SK-N-SH (cell line): Measurements from ENCODE around the gene NPR1. TPM values are rescaled to one million over a fixed set of nuclear protein-coding genes. Genes with fewer than 3 reads are reported as not detected.

ENCODE experiments used
- CTCF ChIA-PET: fragments of 300-600, 350-600 bp; formaldehyde crosslinking; extraction: SDS; loops from one replicate; lab custom pipeline; 2021; lab: Yijun Ruan, JAX
- POLR2A ChIA-PET: fragments of 350-600 bp; sonication (Branson Sonifier 250); formaldehyde crosslinking; extraction: SDS; loops from one replicate; lab custom pipeline; 2020; ENCODE audit warnings: antibody characterized with exemption, inconsistent platforms; lab: Yijun Ruan, JAX
- DNase-seq: peaks from one replicate; pipeline ENCODE4 v3.0.0; 2012
- H2AFZ ChIP-seq: fragments of 200-600 bp; sonication (generic); 2 replicates; pipeline ENCODE4 v1.8.1; 2016; ENCODE audit warnings: antibody characterized with exemption, mild to moderate bottlenecking, low read depth
- H3F3A ChIP-seq: fragments of 200-600 bp; sonication (generic); replicated peaks from 2 replicates; pipeline ENCODE3; 2016; ENCODE audit warnings: antibody characterized with exemption, mild to moderate bottlenecking; ENCODE audit not compliant: insufficient read depth
- H3K27ac ChIP-seq, 2 experiments: fragments of 200-500 bp in 1 of 2; fragments of 200-600 bp in 1 of 2; sonication (Bioruptor generic) in 1 of 2; sonication (generic), shearing (Covaris generic) in 1 of 2; 2 replicates each; pipeline versions ENCODE4 v1.5.1 to v1.6.1; 2014 to 2016; ENCODE audit warnings: low read depth in 2 of 2, inconsistent platforms in 1 of 2, low read length in 1 of 2, mild to moderate bottlenecking in 1 of 2, mixed read lengths in 1 of 2
- H3K27me3 ChIP-seq: fragments of 200-600 bp; sonication (generic), shearing (Covaris generic); 2 replicates; pipeline ENCODE4 v1.6.1; 2016; ENCODE audit warnings: mixed run types; ENCODE audit not compliant: insufficient read depth
- H3K36me3 ChIP-seq, 2 experiments: fragments of 200-500 bp in 1 of 2; fragments of 200-600 bp in 1 of 2; sonication (Bioruptor generic) in 1 of 2; sonication (generic) in 1 of 2; replicated peaks in 1 of 2; 2 replicates each; pipeline versions ENCODE3 to v1.5.1; 2014 to 2016; ENCODE audit warnings: low read length in 1 of 2, mild to moderate bottlenecking in 1 of 2; ENCODE audit not compliant: insufficient read depth in 2 of 2, control insufficient read depth in 1 of 2
- H3K4me1 ChIP-seq, 2 experiments: fragments of 200-500 bp in 1 of 2; fragments of 200-600 bp in 1 of 2; sonication (Bioruptor generic) in 1 of 2; sonication (generic), shearing (Covaris generic) in 1 of 2; 2 replicates each; pipeline versions ENCODE4 v1.5.1 to v1.6.1; 2014 to 2016; ENCODE audit warnings: low read depth in 1 of 2, low read length in 1 of 2, mixed run types in 1 of 2; ENCODE audit not compliant: insufficient read depth in 2 of 2, control insufficient read depth in 1 of 2
- H3K4me2 ChIP-seq: fragments of 200-600 bp; sonication (generic), shearing (Covaris generic); 2 replicates; pipeline ENCODE4 v1.6.1; 2017; ENCODE audit warnings: mixed run types
- H3K4me3 ChIP-seq, 2 experiments: fragments of 200-500 bp in 1 of 2; fragments of 200-600 bp in 1 of 2; sonication (Bioruptor generic) in 1 of 2; sonication (generic), shearing (Covaris generic) in 1 of 2; 2 replicates each; pipeline versions ENCODE4 v1.5.1 to v1.8.1; 2014 to 2016; ENCODE audit warnings: low read depth in 2 of 2, inconsistent platforms in 1 of 2, low read length in 1 of 2, mild to moderate bottlenecking in 1 of 2, mixed read lengths in 1 of 2, moderate library complexity in 1 of 2
- H3K79me2 ChIP-seq: fragments of 200-600 bp; sonication (generic); 2 replicates; pipeline ENCODE4 v1.8.1; 2017; ENCODE audit warnings: mild to moderate bottlenecking; ENCODE audit not compliant: insufficient read depth
- H3K9ac ChIP-seq: fragments of 200-600 bp; sonication (generic); 2 replicates; pipeline ENCODE4 v1.6.1; 2017; ENCODE audit warnings: mixed run types
- H3K9me2 ChIP-seq: fragments of 200-600 bp; sonication (generic); 2 replicates; pipeline ENCODE4 v1.6.1; 2017; ENCODE audit warnings: mixed run types
- H3K9me3 ChIP-seq: fragments of 200-600 bp; sonication (generic); 2 replicates; pipeline ENCODE4 v1.6.1; 2017; ENCODE audit warnings: mixed run types, mild to moderate bottlenecking, moderate library complexity
- H4K20me1 ChIP-seq: fragments of 200-600 bp; sonication (generic); 2 replicates; pipeline ENCODE4 v1.6.1; 2017; ENCODE audit warnings: mild to moderate bottlenecking, mixed run types; ENCODE audit not compliant: insufficient read depth
- CHD2 ChIP-seq: fragments of 150-350 bp; IDR thresholded peaks from 2 replicates; pipeline ENCODE4 v1.6.1; 2018; ENCODE audit warnings: low read length; ENCODE audit not compliant: partially characterized antibody
- ELF1 ChIP-seq: IDR thresholded peaks from 2 replicates; pipeline ENCODE4 v1.4.0; 2012
- EZH2phosphoT487 ChIP-seq: fragments of 200-600 bp; sonication (generic); IDR thresholded peaks from 2 replicates; pipeline ENCODE4 v1.6.1; 2017; ENCODE audit warnings: low read depth, mixed run types, mild to moderate bottlenecking, antibody characterized with exemption, moderate library complexity, borderline replicate concordance
- FOSL2 ChIP-seq: IDR thresholded peaks from 2 replicates; pipeline ENCODE4 v1.4.0; 2012; ENCODE audit warnings: low read depth, mild to moderate bottlenecking, moderate library complexity, borderline replicate concordance
- FOXM1 ChIP-seq: IDR thresholded peaks from 2 replicates; pipeline ENCODE4 v1.4.0; 2012; ENCODE audit warnings: low read depth, mild to moderate bottlenecking
- GABPA ChIP-seq: IDR thresholded peaks from 2 replicates; pipeline ENCODE4 v1.4.0; 2012; ENCODE audit warnings: low read depth, mild to moderate bottlenecking
- JUND ChIP-seq: IDR thresholded peaks from 2 replicates; pipeline ENCODE4 v1.4.0; 2012
- NRF1 ChIP-seq: IDR thresholded peaks from 2 replicates; pipeline ENCODE4 v1.6.1; 2012; ENCODE audit warnings: low read depth, mild to moderate bottlenecking, low read length
- POLR2AphosphoS5 ChIP-seq: IDR thresholded peaks from 2 replicates; pipeline ENCODE4 v1.6.1; 2012; ENCODE audit warnings: low read depth, low read length
- RCOR1 ChIP-seq: fragments of 150-350 bp; IDR thresholded peaks from 2 replicates; pipeline ENCODE4 v1.6.1; 2017; ENCODE audit warnings: antibody characterized with exemption, low read length
- RFX5 ChIP-seq: IDR thresholded peaks from 2 replicates; pipeline ENCODE4 v1.6.1; 2012; ENCODE audit warnings: mild to moderate bottlenecking, improper control_type of control experiment, low read length
- RXRA ChIP-seq: IDR thresholded peaks from 2 replicates; pipeline ENCODE4 v1.4.0; 2012; ENCODE audit warnings: low read depth, mild to moderate bottlenecking, borderline replicate concordance
- SIN3A ChIP-seq: IDR thresholded peaks from 2 replicates; pipeline ENCODE4 v1.6.1; 2012; ENCODE audit warnings: low read depth, mild to moderate bottlenecking, low read length, moderate library complexity, borderline replicate concordance
- SMC3 ChIP-seq: IDR thresholded peaks from 2 replicates; pipeline ENCODE4 v1.6.1; 2012; ENCODE audit warnings: low read depth, low read length, improper control_type of control experiment
- TAF1 ChIP-seq: IDR thresholded peaks from 2 replicates; pipeline ENCODE4 v1.6.1; 2012; ENCODE audit warnings: low read depth, mild to moderate bottlenecking, low read length, moderate library complexity, borderline replicate concordance
- TEAD4 ChIP-seq: IDR thresholded peaks from 2 replicates; pipeline ENCODE4 v1.4.0; 2012; ENCODE audit warnings: mild to moderate bottlenecking, borderline replicate concordance; ENCODE audit not compliant: insufficient read depth
- USF1 ChIP-seq: IDR thresholded peaks from 2 replicates; pipeline ENCODE4 v1.4.0; 2012; ENCODE audit warnings: low read depth, borderline replicate concordance
- whole genome bisulfite sequencing: methylation state at CpG from one replicate; pipeline ENCODE4 v1.1.6; 2017; ENCODE audit warnings: low lambda C conversion rate; 5-methylcytosine and 5-hydroxymethylcytosine counted together
- polyA plus RNA-seq, 3 experiments: library from polyadenylated mRNA; depleted of rRNA; stranded (reverse); fragments of >200 nt; gene quantifications; 2 replicates each; pipeline ENCODE4 v1.2.3, GENCODE V29; 2012
- TF ChIP-seq, protein P1 (sequence below): IDR thresholded peaks from 2 replicates; pipeline ENCODE4 v1.4.0; 2012; ENCODE audit warnings: low read depth
- TF ChIP-seq, protein P2 (sequence below): fragments of 150-350 bp; IDR thresholded peaks from 2 replicates; pipeline ENCODE4 v1.6.1; 2016; ENCODE audit warnings: mild to moderate bottlenecking, low read depth, low read length

The NPR1 gene
- polyA plus RNA-seq, 1 of the 3 experiments (the other 2 are of a cell fraction), result 0.12 TPM

DNA sequence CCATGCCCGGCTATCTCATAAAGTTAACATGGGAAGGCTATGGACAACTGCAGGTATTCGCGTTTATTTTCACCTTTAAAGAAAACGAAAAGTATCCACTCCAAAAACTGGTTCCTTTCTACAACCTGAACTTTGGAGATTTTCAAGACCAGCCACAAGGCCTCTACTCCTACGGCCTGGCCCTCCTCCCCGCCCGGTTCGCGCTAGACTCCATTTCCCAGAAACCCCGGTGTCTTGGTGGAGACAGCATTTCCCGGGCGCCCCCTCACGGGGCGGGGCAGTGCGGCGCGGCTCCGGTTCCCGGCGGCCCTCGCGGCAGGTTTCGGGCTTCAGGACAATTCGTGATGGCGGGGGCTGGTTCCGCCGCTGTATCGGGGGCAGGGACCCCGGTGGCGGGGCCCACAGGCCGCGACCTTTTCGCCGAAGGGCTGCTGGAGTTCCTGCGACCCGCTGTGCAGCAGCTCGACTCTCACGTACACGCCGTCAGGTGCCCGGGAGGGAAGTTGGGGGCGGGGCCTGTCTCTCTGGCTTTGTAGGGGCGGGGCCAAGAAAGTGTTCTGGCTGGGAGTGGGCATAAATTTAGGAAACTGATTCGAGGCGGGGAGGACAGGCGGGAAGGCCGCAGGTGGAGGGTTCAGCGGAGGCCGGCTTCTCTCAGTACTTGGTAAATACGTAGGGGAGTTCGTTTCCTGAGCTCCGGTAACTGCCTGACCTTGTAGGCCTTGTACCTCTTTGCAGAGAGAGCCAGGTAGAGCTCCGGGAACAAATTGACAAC, 19.9 kb upstream of the NPR1 start, which contains the start of gene SNAPIN (continued):
- TF ChIP-seq TAF1 (peak; percentile 56; the same call in 1 of the 2 replicates), USF1 (peak; percentile 46; the same call in 1 of the 2 replicates)

- Histone ChIP-seq H3K4me2 (peak overlapping the region; percentile 94), H3K4me1 (peaks cover 0 to 5% of the 10 kb centered on the region in 2 experiments; a peak in 1 of 4 replicates), H3K27ac (peak overlapping the region; percentile 58 to 83; a peak in 2 of 4 replicates), H3K27me3 (no peaks in the 10 kb centered on the region), H3K9ac (peak overlapping the region; percentile 80), H3K79me2 (peaks cover 23% of the 10 kb centered on the region), H4K20me1 (no peaks in the 10 kb centered on the region), H3K9me2 (no peaks in the 10 kb centered on the region), H3K36me3 (peaks cover 32 to 35% of the 10 kb centered on the region in 2 experiments), H2AFZ (peak overlapping the region; percentile 97), H3K9me3 (no peaks in the 10 kb centered on the region), H3K4me3 (peak overlapping the region; percentile 60 to 92), H3F3A (peaks cover 36% of the 10 kb centered on the region)
- POLR2A ChIA-PET, result interaction anchor here (0.9 to 1.9 kb wide), 3 partner anchors 25 to 331 kb away, joined by 3 to 8 read pairs (median 4); partner anchors contain the start of genes CHTOP and RPS27
- no peak for TF ChIP-seq FOSL2
- TF ChIP-seq ELF1, result no peak
- no peak for TF ChIP-seq RFX5
- TF ChIP-seq RXRA, result no peak
- no peak for TF ChIP-seq FOXM1
- TF ChIP-seq JUND, result no peak
- TF ChIP-seq CHD2, result no peak
- no peak for TF ChIP-seq TEAD4
- no peak for TF ChIP-seq SMC3
- TF ChIP-seq NRF1, result no peak
- no peak for TF ChIP-seq GABPA
- no peak for DNase-seq
- CTCF ChIA-PET, result interaction anchor here (0.6 to 1.4 kb wide), 5 partner anchors 8 to 18 kb away, joined by 3 read pairs; no protein-coding TSS in a partner anchor
- 15% methylated on average over 8 of the region's 8 CpGs for WGBS
Observed at GRCh38 chr1:153659175-153659534, 19.3 kb upstream of the NPR1 start.

- peaks cover 41% of the 10 kb centered on the region for H3F3A ChIP-seq
- H3K4me1 ChIP-seq, result peaks cover 0 to 5% of the 10 kb centered on the region in 2 experiments; a peak in 1 of 4 replicates
- ChIA-PET POLR2A (interaction anchor here (1.0 to 1.9 kb wide), 2 partner anchors 26 to 331 kb away, joined by 4 to 8 read pairs; partner anchors contain the start of genes CHTOP and RPS27), CTCF (interaction anchor here (0.6 to 1.4 kb wide), 4 partner anchors 10 to 18 kb away, joined by 3 read pairs; no protein-coding TSS in a partner anchor)
- H3K4me2 ChIP-seq, result peak overlapping the region; percentile 94
- no peak overlapping the region for H3K27ac ChIP-seq
- DNase-seq, result no peak
- H4K20me1 ChIP-seq, result no peaks in the 10 kb centered on the region
- H3K9me3 ChIP-seq, result no peaks in the 10 kb centered on the region
- H3K79me2 ChIP-seq, result peaks cover 23% of the 10 kb centered on the region
- peaks cover 36 to 40% of the 10 kb centered on the region in 2 experiments for H3K36me3 ChIP-seq
- peak overlapping the region; percentile 80 for H3K9ac ChIP-seq
- WGBS, result 80% methylated on average over 9 of the region's 9 CpGs
- H3K4me3 ChIP-seq, result peak overlapping the region; percentile 60 to 92
- no peaks in the 10 kb centered on the region for H3K27me3 ChIP-seq
- no peak overlapping the region for H2AFZ ChIP-seq
- TF ChIP-seq USF1 (no peak), RXRA (no peak), GABPA (no peak), SIN3A (no peak), RCOR1 (no peak), TEAD4 (no peak), CHD2 (no peak), POLR2AphosphoS5 (no peak), FOXM1 (no peak), EZH2phosphoT487 (no peak), TAF1 (no peak)
- TF ChIP-seq, protein P1, sequence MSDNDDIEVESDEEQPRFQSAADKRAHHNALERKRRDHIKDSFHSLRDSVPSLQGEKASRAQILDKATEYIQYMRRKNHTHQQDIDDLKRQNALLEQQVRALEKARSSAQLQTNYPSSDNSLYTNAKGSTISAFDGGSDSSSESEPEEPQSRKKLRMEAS, result no peak
- TF ChIP-seq, protein P2, sequence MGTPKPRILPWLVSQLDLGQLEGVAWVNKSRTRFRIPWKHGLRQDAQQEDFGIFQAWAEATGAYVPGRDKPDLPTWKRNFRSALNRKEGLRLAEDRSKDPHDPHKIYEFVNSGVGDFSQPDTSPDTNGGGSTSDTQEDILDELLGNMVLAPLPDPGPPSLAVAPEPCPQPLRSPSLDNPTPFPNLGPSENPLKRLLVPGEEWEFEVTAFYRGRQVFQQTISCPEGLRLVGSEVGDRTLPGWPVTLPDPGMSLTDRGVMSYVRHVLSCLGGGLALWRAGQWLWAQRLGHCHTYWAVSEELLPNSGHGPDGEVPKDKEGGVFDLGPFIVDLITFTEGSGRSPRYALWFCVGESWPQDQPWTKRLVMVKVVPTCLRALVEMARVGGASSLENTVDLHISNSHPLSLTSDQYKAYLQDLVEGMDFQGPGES, result no peak
- H3K9me2 ChIP-seq, result no peaks in the 10 kb centered on the region
Observed at GRCh38 chr1:153659656-153660055, 18.8 kb upstream of the NPR1 start.
